Gastrocnemius medialis (tissue), 4 donors: ENCODE measurements around the gene LRRK1.

Experiments used
- CTCF ChIP-seq, 5 experiments: fragments of 450-650 bp in 3 of 5; fragments of 200-600 bp in 2 of 5; sonication (generic) in 2 of 5; IDR thresholded peaks in 4 of 5; conservative IDR thresholded peaks in 1 of 5; 1 replicate in 4 of 5; 2 replicates in 1 of 5; pipeline ENCODE4 v1.5.1; 2016 to 2019; ENCODE audit warnings: antibody characterized with exemption in 5 of 5, mild to moderate bottlenecking in 3 of 5, moderate library complexity in 3 of 5
- POLR2A ChIP-seq, 2 donors: fragments of 450-650 bp; IDR thresholded peaks; one replicate each; pipeline ENCODE4 v1.6.1; 2017; ENCODE audit warnings: antibody characterized with exemption in 2 of 2, mild to moderate bottlenecking in 2 of 2, moderate library complexity in 2 of 2

- TF ChIP-seq CTCF (IDR thresholded peaks at IDR 0.05 in 4 of 5, conservative IDR thresholded peaks at IDR 0.05 in 1 of 5) (no peak), POLR2A (IDR thresholded peaks at IDR 0.05) (no peak)
These were observed 151.5 kb downstream of the LRRK1 start for GRCh38 chr15:101070502-101071273.
